AG10803 (cell line): ENCODE results near the gene ADARB2.
A peak's percentile ranks its signal among the peaks of the same experiment; 100 is the strongest.

Experiments used
- DNase-seq: peaks from one replicate; pipeline ENCODE4 v3.0.0; 2010; ENCODE audit warnings: low read depth
- H3K4me3 ChIP-seq: 2 replicates; pipeline ENCODE4 v1.5.1; 2011; ENCODE audit warnings: mild to moderate bottlenecking, low read length, control low read depth
- CTCF ChIP-seq: conservative IDR thresholded peaks from 2 replicates; pipeline ENCODE4 v1.5.1; 2011; ENCODE audit warnings: mild to moderate bottlenecking, low read length, control low read depth, inconsistent platforms

Gene ADARB2

GRCh38 chr10:1369197-1369596 is 368.1 kb downstream of the ADARB2 start:
- no peak for TF ChIP-seq CTCF
- no peak for DNase-seq
- H3K4me3 ChIP-seq = no peak overlapping the region

GRCh38 chr10:1368842-1369171 is 368.5 kb downstream of the ADARB2 start:
- DNase-seq = no peak

GRCh38 chr10:1367938-1368841 is 369.1 kb downstream of the ADARB2 start:
- no peak for TF ChIP-seq CTCF
- DNase-seq = no peak
- no peak overlapping the region for H3K4me3 ChIP-seq

More at GRCh38 chr10:1368842-1369171, 368.5 kb downstream of the ADARB2 start:
- no peak overlapping the region for H3K4me3 ChIP-seq
- TF ChIP-seq CTCF = 0 out of 2 replicates have a peak, but pooled peaks have one; percentile 7

GRCh38 chr10:1366811-1367425 is 370.4 kb downstream of the ADARB2 start:
- H3K4me3 ChIP-seq = no peak overlapping the region
- no peak for TF ChIP-seq CTCF
- no peak for DNase-seq

- no peak for DNase-seq
- no peak for TF ChIP-seq CTCF
- H3K4me3 ChIP-seq = no peak overlapping the region
Measured at GRCh38 chr10:1366322-1366691, 371.0 kb downstream of the ADARB2 start.

GRCh38 chr10:1365540-1366321 is 371.6 kb downstream of the ADARB2 start:
- no peak overlapping the region for H3K4me3 ChIP-seq
- no peak for TF ChIP-seq CTCF
- DNase-seq = no peak
